Endodermal cell (in vitro differentiated cells): ENCODE measurements around the gene TLL2. TPM values are rescaled to one million over a fixed set of nuclear protein-coding genes. Genes with fewer than 3 reads are reported as not detected.

ENCODE experiments used
- DNase-seq: peaks from one replicate; pipeline ENCODE4 v3.0.0-alpha.2; 2017
- H3K27ac ChIP-seq: 2 replicates; pipeline ENCODE4 v1.5.1; 2013; ENCODE audit warnings: mild to moderate bottlenecking, low read depth, low read length, moderate library complexity
- H3K27me3 ChIP-seq: 2 replicates; pipeline ENCODE4 v1.6.1; 2013; ENCODE audit warnings: mild to moderate bottlenecking, low read length, moderate library complexity; ENCODE audit not compliant: insufficient read depth, control insufficient read depth, poor library complexity, severe bottlenecking
- H3K36me3 ChIP-seq: 2 replicates; pipeline ENCODE4 v1.7.0; 2013; ENCODE audit warnings: mild to moderate bottlenecking, low read length, moderate library complexity; ENCODE audit not compliant: control insufficient read depth, insufficient read depth
- H3K4me1 ChIP-seq: one replicate; pipeline ENCODE4 v1.7.0; 2013; ENCODE audit warnings: low read length; ENCODE audit not compliant: control insufficient read depth, insufficient read depth
- H3K4me3 ChIP-seq: 2 replicates; pipeline ENCODE4 v1.5.1; 2013; ENCODE audit warnings: mild to moderate bottlenecking, low read length, moderate library complexity
- H3K9ac ChIP-seq: 2 replicates; pipeline ENCODE4 v1.6.1; 2013; ENCODE audit warnings: mild to moderate bottlenecking, low read length, moderate library complexity; ENCODE audit not compliant: poor library complexity, severe bottlenecking; ENCODE audit errors: extremely low read depth
- H3K9me3 ChIP-seq: 2 replicates; pipeline ENCODE4 v1.6.1; 2013; ENCODE audit warnings: mild to moderate bottlenecking, low read length, moderate library complexity; ENCODE audit not compliant: control insufficient read depth
- H3K27ac Mint-ChIP-seq: 2 replicates; pipeline ENCODE4 v1.8.0; 2020; ENCODE audit warnings: mixed read lengths
- H3K27me3 Mint-ChIP-seq: 2 replicates; pipeline ENCODE4 v1.8.0; 2021; ENCODE audit warnings: mild to moderate bottlenecking, mixed read lengths; ENCODE audit not compliant: insufficient read depth
- H3K36me3 Mint-ChIP-seq: 2 replicates; pipeline ENCODE4 v1.8.0; 2020; ENCODE audit warnings: low read depth, mixed read lengths
- H3K4me1 Mint-ChIP-seq: 2 replicates; pipeline ENCODE4 v1.8.0; 2020; ENCODE audit warnings: mixed read lengths
- H3K4me3 Mint-ChIP-seq: 2 replicates; pipeline ENCODE4 v1.8.0; 2020; ENCODE audit warnings: mild to moderate bottlenecking, moderate library complexity, mixed read lengths
- H3K9me3 Mint-ChIP-seq: 2 replicates; pipeline ENCODE4 v1.8.0; 2020; ENCODE audit warnings: mild to moderate bottlenecking, mixed read lengths
- CTCF ChIP-seq: fragments of 200-600 bp; sonication (generic); conservative IDR thresholded peaks from 2 replicates; pipeline ENCODE4 v1.5.0; 2021; ENCODE audit warnings: antibody characterized with exemption, mild to moderate bottlenecking
- WGBS, 2 experiments: methylation state at CpG; one replicate each; pipeline versions ENCODE4 v1.1.5 to v1.1.7; 2013; ENCODE audit warnings: missing lambda C conversion rate in 2 of 2, mixed read lengths in 1 of 2; ENCODE audit not compliant: insufficient coverage in 1 of 2, insufficient read length in 1 of 2; 5-methylcytosine and 5-hydroxymethylcytosine counted together
- total RNA-seq, 2 donors: library from RNA; stranded (reverse); fragmentation: NEBNext Ultra II Directional in 1 of 2; extraction: Animal tissue kit (Norgen Biotek cat#: 25700) in 1 of 2; gene quantifications; 2 replicates in 1 of 2; 3 replicates in 1 of 2; pipeline ENCODE4 v1.2.1, GENCODE V29; 2021

TLL2 gene
- total RNA-seq, 2 donors from 2014 or later: 0.11 to 0.18 TPM

DNA sequence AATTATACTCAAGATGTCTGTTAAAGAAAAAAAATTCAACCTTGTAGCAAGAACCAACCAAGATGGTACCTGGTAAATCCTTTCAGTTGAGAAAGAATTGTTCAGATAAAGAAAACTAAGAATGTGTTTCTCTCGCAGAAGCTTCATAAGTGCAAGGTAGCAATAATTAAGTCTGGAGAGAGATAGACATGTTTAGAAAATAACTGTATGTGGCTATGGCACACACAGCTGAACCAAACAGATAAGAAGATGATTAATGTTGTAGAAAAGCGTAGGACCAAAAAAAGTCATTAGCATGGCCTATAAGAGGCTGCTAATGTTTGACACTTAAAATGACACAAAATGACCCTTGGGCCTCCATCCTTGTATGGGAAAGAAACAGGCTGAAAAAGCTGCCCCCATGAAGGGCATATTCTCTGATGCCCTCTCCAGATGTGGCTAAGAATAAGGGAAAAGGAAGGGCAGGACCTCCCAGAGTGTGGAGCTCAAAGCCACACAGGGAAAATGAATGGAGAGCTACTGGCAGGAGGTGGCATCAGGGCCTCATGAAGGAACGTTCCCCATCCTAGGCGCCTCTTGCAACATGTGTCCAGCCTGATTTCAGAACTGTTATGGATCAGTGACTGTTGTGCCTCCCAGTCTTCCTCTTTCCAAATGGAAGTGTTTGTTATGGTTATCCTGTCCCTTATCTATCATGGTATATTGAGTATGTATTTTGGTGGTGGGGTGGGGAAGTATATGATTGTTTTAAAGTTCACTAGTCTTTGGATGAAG, 30.7 kb downstream of the TLL2 start:
- Histone ChIP-seq H3K9me3 (no peaks in the 10 kb centered on the region), H3K4me1 (no peaks in the 10 kb centered on the region), H3K9ac (no peak overlapping the region), H3K27me3 (no peaks in the 10 kb centered on the region), H3K36me3 (no peaks in the 10 kb centered on the region), H3K27ac (no peak overlapping the region), H3K4me3 (no peak overlapping the region)
- Mint-ChIP-seq H3K4me3 (no peak overlapping the region), H3K36me3 (no peaks in the 10 kb centered on the region), H3K27ac (no peak overlapping the region), H3K9me3 (no peaks in the 10 kb centered on the region), H3K4me1 (no peaks in the 10 kb centered on the region), H3K27me3 (no peaks in the 10 kb centered on the region)
- DNase-seq: peak; percentile 9
- TF ChIP-seq CTCF: no peak
- 72 to 93% methylated on average over 3 to 4 of the region's 4 CpGs for WGBS, 2 experiments

GRCh38 chr10:96478355-96478754, 35.4 kb downstream of the TLL2 start:
- no peak overlapping the region for H3K4me3 Mint-ChIP-seq
- H3K9me3 ChIP-seq: peaks cover 6% of the 10 kb centered on the region
- H3K4me1 Mint-ChIP-seq: peaks cover 1% of the 10 kb centered on the region
- no peak overlapping the region for H3K27ac Mint-ChIP-seq
- no peak for TF ChIP-seq CTCF
- H3K27ac ChIP-seq: no peak overlapping the region
- no peaks in the 10 kb centered on the region for H3K36me3 Mint-ChIP-seq
- no peaks in the 10 kb centered on the region for H3K4me1 ChIP-seq
- no peak overlapping the region for H3K4me3 ChIP-seq
- WGBS, 2 experiments: 78 to 85% methylated on average over 8 to 9 of the region's 9 CpGs
- H3K9ac ChIP-seq: no peak overlapping the region
- no peaks in the 10 kb centered on the region for H3K27me3 ChIP-seq
- H3K36me3 ChIP-seq: no peaks in the 10 kb centered on the region
- no peaks in the 10 kb centered on the region for H3K27me3 Mint-ChIP-seq
- H3K9me3 Mint-ChIP-seq: peaks cover 3% of the 10 kb centered on the region
- DNase-seq: peak; percentile 7

DNA sequence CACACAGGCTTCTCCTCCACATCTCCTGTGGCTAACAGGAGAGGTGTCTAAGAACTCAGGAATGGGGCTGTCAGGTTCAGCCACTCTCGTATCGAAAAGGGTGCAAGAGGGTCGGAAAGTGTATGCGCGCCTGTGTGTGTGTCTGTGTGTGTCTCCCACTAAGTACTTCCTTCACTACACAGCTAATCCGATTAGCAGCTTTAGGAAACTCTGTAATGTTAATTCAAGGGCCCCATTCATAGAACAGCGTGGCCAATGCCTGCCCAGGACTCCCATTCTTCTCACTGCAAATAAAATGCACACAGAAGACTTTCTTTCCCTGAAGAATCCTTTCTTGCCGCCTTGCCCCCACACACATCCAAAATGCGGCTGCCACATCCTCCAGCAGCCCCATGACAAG, 39.9 kb downstream of the TLL2 start:
- 71 to 90% methylated on average over 6 to 9 of the region's 9 CpGs for WGBS, 2 experiments
- H3K9me3 Mint-ChIP-seq: peaks cover 3% of the 10 kb centered on the region
- H3K27ac ChIP-seq: no peak overlapping the region
- H3K4me1 Mint-ChIP-seq: peaks cover 1% of the 10 kb centered on the region
- H3K4me3 ChIP-seq: no peak overlapping the region
- no peaks in the 10 kb centered on the region for H3K36me3 Mint-ChIP-seq
- no peaks in the 10 kb centered on the region for H3K27me3 ChIP-seq
- peaks cover 6% of the 10 kb centered on the region for H3K9me3 ChIP-seq
- H3K27me3 Mint-ChIP-seq: no peaks in the 10 kb centered on the region
- peak; percentile 22 for DNase-seq
- no peaks in the 10 kb centered on the region for H3K4me1 ChIP-seq
- H3K9ac ChIP-seq: no peak overlapping the region
- no peaks in the 10 kb centered on the region for H3K36me3 ChIP-seq
- no peak overlapping the region for H3K4me3 Mint-ChIP-seq
- H3K27ac Mint-ChIP-seq: no peak overlapping the region
- TF ChIP-seq CTCF: no peak
